ENCODE measurements around the gene GJA9.

DNA sequence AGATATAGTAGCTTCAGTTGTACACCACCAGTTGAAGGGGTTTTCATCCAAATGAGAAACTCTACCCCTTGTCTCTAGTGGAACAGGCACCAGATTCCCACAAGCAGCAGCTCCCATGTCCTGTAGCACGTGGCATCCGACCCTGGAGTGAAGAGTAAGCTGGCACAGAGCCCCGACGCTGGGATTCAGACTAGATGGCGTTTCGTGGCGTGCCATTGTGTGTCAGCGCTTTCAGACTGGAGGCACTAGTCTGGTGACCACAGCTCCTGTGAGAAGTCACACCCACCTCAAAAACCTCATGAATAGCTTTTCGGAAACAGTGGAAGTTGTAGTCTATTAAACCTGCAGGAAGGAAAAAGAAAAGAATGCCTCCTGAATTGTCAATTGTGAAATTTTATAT lies 42.0 kb downstream of the GJA9 start:
- TF ChIP-seq, protein P1, sequence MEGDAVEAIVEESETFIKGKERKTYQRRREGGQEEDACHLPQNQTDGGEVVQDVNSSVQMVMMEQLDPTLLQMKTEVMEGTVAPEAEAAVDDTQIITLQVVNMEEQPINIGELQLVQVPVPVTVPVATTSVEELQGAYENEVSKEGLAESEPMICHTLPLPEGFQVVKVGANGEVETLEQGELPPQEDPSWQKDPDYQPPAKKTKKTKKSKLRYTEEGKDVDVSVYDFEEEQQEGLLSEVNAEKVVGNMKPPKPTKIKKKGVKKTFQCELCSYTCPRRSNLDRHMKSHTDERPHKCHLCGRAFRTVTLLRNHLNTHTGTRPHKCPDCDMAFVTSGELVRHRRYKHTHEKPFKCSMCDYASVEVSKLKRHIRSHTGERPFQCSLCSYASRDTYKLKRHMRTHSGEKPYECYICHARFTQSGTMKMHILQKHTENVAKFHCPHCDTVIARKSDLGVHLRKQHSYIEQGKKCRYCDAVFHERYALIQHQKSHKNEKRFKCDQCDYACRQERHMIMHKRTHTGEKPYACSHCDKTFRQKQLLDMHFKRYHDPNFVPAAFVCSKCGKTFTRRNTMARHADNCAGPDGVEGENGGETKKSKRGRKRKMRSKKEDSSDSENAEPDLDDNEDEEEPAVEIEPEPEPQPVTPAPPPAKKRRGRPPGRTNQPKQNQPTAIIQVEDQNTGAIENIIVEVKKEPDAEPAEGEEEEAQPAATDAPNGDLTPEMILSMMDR (IDR thresholded peaks at IDR 0.05): no peak
- no peak for TF ChIP-seq POLR2AphosphoS5 (IDR thresholded peaks at IDR 0.05)
- no peak for TF ChIP-seq EP300 (IDR thresholded peaks at IDR 0.05; ENCODE audit: low read depth)

All from transverse colon (tissue), 4 donors.